Measurements from ENCODE around the gene ANKFN1.
"Not testable (repeated sequence)": the region's sequence is repeated elsewhere in the genome, so short reads cannot be mapped to it uniquely, and the experiment has no call there.

ANKFN1 gene

DNA sequence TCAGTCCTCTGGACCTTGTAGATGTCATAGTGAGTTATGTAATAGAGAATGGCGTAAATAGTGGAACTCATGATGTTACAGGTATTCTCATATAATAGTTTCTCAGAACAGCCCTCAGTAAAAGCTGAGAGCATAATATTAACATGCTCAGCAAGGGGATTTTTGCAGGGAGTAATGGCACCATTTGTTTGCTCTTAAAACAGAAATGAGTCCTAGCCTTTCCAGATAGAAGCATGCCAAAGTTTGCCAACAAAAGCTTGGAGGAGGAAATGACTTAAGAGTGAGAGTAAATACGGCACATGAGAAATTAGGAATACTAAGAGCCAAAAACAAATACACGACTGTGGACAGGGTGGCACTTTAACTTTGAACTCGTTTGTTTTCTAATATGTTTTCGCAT is 198.4 kb downstream of the ANKFN1 start:
- Mint-ChIP-seq H3K4me3 (no peak overlapping the region), H3K9me3 (no peaks in the 10 kb centered on the region), H3K36me3 (ENCODE audit: low read depth) (no peaks in the 10 kb centered on the region), H3K4me1 (ENCODE audit: low read depth) (no peaks in the 10 kb centered on the region), H3K27me3 (peaks cover 6% of the 10 kb centered on the region), H3K27ac (no peak overlapping the region)

DNA sequence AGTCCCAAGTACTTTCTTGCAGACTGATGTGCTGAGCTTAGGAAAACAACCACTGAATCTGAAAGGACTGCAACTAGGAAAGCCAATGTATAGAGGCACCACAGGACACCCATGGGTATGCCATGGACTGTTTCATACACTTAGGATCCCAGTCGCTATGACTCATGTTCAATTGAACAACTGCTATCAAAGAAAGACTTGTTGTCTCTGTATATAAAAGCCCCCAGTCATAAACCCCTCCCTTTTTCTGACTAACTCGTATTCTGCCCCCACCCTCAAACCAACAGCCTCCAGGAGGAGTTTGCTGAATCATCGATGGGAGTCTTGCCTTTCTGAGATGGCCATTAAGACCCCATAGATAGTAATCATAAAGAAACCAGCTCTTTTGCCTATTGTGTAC is 205.4 kb downstream of the ANKFN1 start:
- H3K4me1 Mint-ChIP-seq (ENCODE audit: low read depth), result no peaks in the 10 kb centered on the region
- H3K27me3 Mint-ChIP-seq, result peaks cover 5% of the 10 kb centered on the region
- no peak overlapping the region for H3K27ac Mint-ChIP-seq
- no peaks in the 10 kb centered on the region for H3K9me3 Mint-ChIP-seq
- H3K36me3 Mint-ChIP-seq (ENCODE audit: low read depth), result no peaks in the 10 kb centered on the region
- no peak overlapping the region for H3K4me3 Mint-ChIP-seq

DNA sequence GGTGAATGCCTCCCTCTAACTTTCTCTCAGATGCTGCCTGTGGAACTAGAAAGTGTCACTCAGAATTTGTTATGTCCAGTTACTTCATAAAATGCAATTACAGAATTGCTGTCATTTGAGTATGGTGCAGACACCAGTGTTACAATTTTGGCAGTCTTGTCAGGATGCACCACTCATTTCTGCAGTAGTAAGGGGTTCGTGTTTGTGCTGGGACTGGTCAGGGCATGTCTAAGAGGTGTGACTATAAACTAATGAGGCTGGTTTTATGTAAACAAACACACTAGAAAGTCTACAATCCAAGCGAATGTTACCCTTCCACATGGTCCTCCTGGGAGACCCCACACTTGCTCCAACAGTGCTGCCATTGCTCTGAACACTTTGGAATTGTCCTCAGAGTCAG is 206.2 kb downstream of the ANKFN1 start:
- H3K4me3 Mint-ChIP-seq, result no peak overlapping the region
- no peak overlapping the region for H3K27ac Mint-ChIP-seq
- H3K4me1 Mint-ChIP-seq (ENCODE audit: low read depth), result no peaks in the 10 kb centered on the region
- no peaks in the 10 kb centered on the region for H3K36me3 Mint-ChIP-seq (ENCODE audit: low read depth)
- H3K27me3 Mint-ChIP-seq, result peaks cover 6% of the 10 kb centered on the region
- no peaks in the 10 kb centered on the region for H3K9me3 Mint-ChIP-seq

DNA sequence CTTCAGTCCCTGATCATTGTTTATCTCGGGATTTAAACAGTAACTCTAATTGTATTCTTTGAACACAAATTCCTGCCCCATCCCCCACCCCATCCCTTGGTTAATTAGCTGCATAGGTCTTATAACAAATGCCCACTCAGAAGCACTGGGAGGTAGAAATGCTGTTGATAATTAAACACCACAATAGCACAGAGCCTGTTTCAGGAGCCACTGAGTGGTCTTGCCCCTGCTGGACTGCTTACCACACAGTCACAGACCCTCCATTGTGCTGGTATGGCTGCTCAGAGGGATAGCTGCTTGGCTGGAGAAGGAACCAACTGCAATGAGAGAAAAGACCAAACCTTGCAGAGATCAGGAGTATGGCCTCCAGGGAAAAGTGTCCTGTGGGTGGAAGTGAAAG is 214.1 kb downstream of the ANKFN1 start:
- Mint-ChIP-seq H3K9me3 (no peaks in the 10 kb centered on the region), H3K4me3 (no peak overlapping the region), H3K4me1 (ENCODE audit: low read depth) (no peaks in the 10 kb centered on the region), H3K36me3 (ENCODE audit: low read depth) (no peaks in the 10 kb centered on the region), H3K27ac (no peak overlapping the region), H3K27me3 (peaks cover 4% of the 10 kb centered on the region)

DNA sequence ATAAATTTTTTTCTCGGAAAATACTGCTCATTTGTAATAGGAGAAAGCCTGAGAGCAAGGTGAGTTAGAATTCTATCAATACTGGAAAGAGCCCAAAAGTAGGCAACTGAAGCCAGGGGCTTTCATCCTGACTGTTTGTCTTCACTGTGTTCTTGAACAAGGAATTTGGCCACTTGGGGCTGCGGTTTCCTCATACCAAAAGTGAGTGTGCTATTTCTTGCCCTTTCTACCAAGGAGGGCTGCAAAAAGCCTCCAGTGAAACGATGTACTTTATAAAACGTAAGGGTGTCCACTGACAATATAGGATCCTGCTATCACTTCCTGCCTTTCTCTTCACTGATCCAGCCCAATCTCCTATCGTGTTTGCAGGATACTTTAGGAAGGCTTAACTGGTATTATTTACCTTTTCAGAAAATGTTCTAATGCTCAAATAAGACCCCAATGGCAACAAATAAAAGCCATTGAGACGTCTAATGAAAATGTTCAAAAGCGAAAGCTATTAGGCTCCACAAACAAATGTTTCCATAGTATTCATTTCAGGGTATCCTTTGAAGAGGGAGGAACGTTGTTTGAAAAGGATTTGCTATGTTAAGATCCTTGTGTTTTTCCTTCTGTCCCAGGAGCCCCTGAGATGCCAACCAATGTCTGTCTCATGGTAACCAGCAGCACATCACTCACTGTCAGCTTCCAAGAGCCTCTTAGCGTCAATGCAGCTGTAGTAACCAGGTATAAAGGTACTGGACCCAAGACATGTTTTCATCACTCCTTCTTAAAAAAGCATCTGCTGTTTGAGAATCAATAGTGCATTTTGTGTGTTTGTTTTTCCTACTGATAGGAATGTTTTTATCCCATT is 220.9 kb downstream of the ANKFN1 start:
- no peaks in the 10 kb centered on the region for H3K36me3 Mint-ChIP-seq (ENCODE audit: low read depth)
- H3K4me1 Mint-ChIP-seq (ENCODE audit: low read depth), result no peaks in the 10 kb centered on the region

DNA sequence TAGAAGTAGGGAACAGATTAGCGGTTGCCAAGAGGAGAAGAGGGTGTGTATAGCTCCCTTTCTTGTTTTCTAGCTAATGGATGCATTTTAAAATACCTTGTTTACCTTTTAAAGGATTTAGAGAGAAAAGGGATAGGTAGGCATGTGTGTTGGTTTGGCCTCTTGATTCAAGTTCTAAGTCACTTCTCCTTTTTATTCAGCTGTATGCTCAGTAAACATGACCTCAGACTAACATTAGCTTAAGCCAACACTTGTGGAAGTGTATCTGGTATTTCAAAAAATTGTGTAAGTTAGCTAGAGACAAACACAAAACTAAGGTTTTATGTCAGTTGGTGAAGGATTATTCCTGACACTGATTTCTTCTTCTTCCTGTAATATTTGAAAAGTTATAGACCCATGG is 236.1 kb downstream of the ANKFN1 start:
- H3K4me1 Mint-ChIP-seq (ENCODE audit: low read depth), result no peaks in the 10 kb centered on the region
- H3K27me3 Mint-ChIP-seq, result peaks cover 5% of the 10 kb centered on the region
- peaks cover 5% of the 10 kb centered on the region for H3K9me3 Mint-ChIP-seq
- H3K36me3 Mint-ChIP-seq (ENCODE audit: low read depth), result no peaks in the 10 kb centered on the region
- no peak overlapping the region for H3K4me3 Mint-ChIP-seq
- no peak overlapping the region for H3K27ac Mint-ChIP-seq

More for the DNA sequence above, 220.9 kb downstream of the ANKFN1 start:
- no peak overlapping the region for H3K27ac Mint-ChIP-seq
- H3K27me3 Mint-ChIP-seq, result no peaks in the 10 kb centered on the region
- no peak overlapping the region for H3K4me3 Mint-ChIP-seq
- no peaks in the 10 kb centered on the region for H3K9me3 Mint-ChIP-seq

DNA sequence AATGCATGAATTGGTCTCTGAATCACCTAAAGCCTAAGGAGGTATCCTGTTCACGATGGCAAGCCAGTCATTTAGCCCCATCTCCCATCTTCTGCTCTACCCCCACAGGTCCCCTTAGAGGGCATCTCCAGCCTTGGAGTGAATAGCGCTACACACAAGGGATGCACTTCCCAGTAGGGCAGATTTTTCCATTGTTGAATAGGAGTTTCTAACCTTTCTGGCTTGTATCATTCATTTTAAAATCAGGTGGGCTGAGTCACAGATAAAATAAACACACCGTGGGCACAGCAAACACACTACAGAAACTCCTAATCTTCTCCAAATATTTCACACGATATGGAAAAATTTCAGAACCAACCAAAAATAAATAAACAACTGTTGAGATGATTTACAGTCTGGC is 239.0 kb downstream of the ANKFN1 start:
- H3K4me1 Mint-ChIP-seq (ENCODE audit: low read depth), result no peaks in the 10 kb centered on the region
- H3K9me3 Mint-ChIP-seq, result peaks cover 5% of the 10 kb centered on the region

DNA sequence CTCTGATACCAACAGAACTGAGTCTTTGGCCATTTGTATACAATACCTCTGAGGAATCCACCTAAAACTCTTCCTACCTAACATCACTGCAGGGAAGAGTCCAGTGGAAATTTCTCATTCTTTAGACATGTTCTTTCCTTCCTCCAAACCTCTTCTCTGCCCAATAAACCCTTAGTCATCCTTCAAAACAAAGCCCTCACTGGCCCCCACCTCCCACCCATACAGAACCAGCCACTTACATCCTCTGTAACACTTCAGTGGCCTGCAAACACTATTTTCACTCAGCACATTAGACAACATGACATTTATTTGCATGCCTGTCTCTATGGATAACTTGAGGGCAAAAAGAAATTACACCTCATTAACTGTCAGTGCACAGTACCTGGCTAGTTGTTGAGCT is 239.9 kb downstream of the ANKFN1 start:
- peaks cover 5% of the 10 kb centered on the region for H3K9me3 Mint-ChIP-seq
- H3K4me1 Mint-ChIP-seq (ENCODE audit: low read depth), result no peaks in the 10 kb centered on the region
- H3K27ac Mint-ChIP-seq, result no peak overlapping the region
- H3K36me3 Mint-ChIP-seq (ENCODE audit: low read depth), result no peaks in the 10 kb centered on the region
- H3K27me3 Mint-ChIP-seq, result peaks cover 5% of the 10 kb centered on the region
- no peak overlapping the region for H3K4me3 Mint-ChIP-seq

More for the DNA sequence above, 239.0 kb downstream of the ANKFN1 start:
- H3K4me3 Mint-ChIP-seq, result no peak overlapping the region
- H3K27me3 Mint-ChIP-seq, result peaks cover 5% of the 10 kb centered on the region
- H3K27ac Mint-ChIP-seq, result no peak overlapping the region
- H3K36me3 Mint-ChIP-seq (ENCODE audit: low read depth), result no peaks in the 10 kb centered on the region

DNA sequence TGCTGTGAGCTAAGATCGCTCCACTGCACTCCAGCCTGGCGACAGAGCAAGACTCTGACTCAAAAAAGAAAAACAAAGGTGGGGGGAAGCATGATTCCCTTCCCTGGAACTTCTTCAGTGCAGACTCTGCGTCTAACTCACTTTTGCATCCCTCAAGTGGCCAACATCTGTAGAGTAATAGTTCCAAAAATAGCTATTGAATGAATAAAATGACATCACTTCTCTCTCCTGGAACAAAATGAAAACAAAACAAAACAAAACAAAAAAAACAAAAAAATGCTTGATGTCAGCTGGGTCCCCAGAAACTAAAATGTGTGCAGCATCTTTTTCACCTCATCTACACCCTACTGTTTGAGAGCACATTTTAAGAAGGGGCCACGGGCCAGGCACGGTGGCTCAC is 242.5 kb downstream of the ANKFN1 start:
- Mint-ChIP-seq H3K4me3 (no peak overlapping the region), H3K27ac (no peak overlapping the region), H3K36me3 (ENCODE audit: low read depth) (no peaks in the 10 kb centered on the region), H3K9me3 (no peaks in the 10 kb centered on the region), H3K27me3 (peaks cover 5% of the 10 kb centered on the region), H3K4me1 (ENCODE audit: low read depth) (no peaks in the 10 kb centered on the region)

DNA sequence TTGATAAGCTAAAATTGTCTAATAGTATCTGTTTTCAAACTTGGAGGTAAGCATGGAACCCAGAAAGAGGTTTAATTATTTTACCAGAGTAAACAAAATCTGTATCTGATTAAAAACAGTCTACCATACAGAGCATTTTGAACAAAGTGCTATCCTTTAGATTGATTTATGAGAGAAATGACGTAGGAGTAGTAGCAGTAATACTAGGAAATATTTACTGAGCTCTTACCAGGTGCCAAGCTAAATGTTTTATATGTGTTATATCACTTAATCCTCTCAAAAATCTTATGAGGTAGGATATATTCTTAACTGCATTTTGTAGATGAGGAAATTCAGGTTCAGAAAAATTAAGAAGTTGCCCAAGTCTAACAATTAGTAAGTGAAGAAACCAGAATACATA is 253.8 kb downstream of the ANKFN1 start:
- no peaks in the 10 kb centered on the region for H3K4me1 Mint-ChIP-seq (ENCODE audit: low read depth)
- H3K4me3 Mint-ChIP-seq, result no peak overlapping the region
- H3K36me3 Mint-ChIP-seq (ENCODE audit: low read depth), result no peaks in the 10 kb centered on the region
- peaks cover 15% of the 10 kb centered on the region for H3K27me3 Mint-ChIP-seq
- no peak overlapping the region for H3K27ac Mint-ChIP-seq
- H3K9me3 Mint-ChIP-seq, result peaks cover 6% of the 10 kb centered on the region

DNA sequence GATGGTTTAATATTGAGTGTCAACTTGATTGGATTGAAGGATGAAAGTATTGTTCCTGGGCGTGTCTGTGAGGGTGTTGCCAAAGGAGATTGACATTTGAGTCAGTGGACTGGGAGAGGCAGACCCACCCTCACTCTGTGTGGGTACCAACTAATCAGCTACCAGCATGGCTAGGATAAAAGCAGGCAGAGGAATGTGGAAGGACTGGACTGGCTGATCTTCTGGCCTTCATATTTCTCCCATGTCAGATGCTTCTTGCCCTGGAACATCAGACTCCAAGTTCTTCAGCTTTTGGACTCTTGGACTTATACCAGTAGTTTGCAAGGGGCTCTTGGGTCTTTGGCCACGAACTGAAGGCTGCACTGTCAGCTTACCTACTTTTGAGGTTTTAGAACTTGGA is 259.1 kb downstream of the ANKFN1 start:
- peaks cover 17% of the 10 kb centered on the region for H3K27me3 Mint-ChIP-seq
- H3K36me3 Mint-ChIP-seq (ENCODE audit: low read depth); H3K4me1 Mint-ChIP-seq (ENCODE audit: low read depth); H3K9me3 Mint-ChIP-seq; H3K4me3 Mint-ChIP-seq; H3K27ac Mint-ChIP-seq: not testable (repeated sequence)

DNA sequence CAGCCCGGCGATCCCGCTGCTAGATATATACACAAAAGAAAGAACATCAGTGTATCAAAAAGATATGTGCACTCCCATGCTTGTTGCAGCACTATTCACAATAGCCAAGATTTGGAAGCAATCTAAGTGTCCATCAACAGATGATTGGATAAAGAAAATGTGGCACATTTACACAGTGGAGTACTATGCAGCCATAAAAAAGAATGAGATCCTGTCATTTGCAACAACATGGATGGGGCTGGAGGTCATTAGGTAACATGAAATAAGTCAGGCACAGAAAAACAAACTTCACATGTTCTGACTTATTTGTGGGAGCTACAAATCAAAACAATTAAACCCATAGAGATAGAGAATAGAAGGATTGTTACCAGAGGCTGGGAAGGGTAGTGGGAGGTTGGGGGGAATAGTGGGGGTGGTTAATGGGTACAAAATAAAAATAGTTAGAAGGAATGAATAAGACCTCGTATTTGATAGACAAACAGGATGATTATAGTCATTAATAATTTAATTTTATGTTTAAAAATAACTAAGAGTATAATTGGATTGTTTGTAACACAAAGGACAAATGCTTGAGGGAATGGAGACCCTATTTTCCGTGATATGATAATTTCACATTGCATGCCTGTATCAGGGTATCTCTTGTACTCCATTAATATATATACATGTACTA is 263.5 kb downstream of the ANKFN1 start:
- Mint-ChIP-seq H3K27ac (no peak overlapping the region), H3K36me3 (ENCODE audit: low read depth) (no peaks in the 10 kb centered on the region), H3K9me3 (peaks cover 9% of the 10 kb centered on the region), H3K27me3 (peaks cover 11% of the 10 kb centered on the region), H3K4me1 (ENCODE audit: low read depth) (no peaks in the 10 kb centered on the region), H3K4me3 (no peak overlapping the region)

DNA sequence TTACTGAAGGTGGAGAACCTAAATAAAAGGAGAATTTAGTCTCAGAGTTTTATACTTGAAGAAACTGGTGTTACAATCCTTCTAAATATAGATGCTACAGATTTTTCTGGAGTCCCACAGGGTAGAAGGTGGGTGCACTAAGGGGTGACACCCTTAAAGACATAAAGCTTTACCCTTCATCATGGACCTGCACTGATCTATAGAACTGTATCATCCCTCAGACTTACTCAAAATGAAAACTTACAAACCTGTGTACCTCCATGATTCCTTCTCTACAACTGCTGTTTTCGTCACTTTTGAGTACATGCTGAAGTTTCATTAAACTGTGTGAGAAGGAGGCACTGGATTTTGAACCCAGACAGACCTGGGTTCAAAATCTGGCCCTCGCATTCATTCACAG is 270.7 kb downstream of the ANKFN1 start:
- peaks cover 17% of the 10 kb centered on the region for H3K27me3 Mint-ChIP-seq
- H3K27ac Mint-ChIP-seq, result peak overlapping the region; percentile 33
- peaks cover 21% of the 10 kb centered on the region for H3K4me1 Mint-ChIP-seq (ENCODE audit: low read depth)
- H3K36me3 Mint-ChIP-seq (ENCODE audit: low read depth), result no peaks in the 10 kb centered on the region
- H3K4me3 Mint-ChIP-seq, result no peak overlapping the region
- no peaks in the 10 kb centered on the region for H3K9me3 Mint-ChIP-seq

DNA sequence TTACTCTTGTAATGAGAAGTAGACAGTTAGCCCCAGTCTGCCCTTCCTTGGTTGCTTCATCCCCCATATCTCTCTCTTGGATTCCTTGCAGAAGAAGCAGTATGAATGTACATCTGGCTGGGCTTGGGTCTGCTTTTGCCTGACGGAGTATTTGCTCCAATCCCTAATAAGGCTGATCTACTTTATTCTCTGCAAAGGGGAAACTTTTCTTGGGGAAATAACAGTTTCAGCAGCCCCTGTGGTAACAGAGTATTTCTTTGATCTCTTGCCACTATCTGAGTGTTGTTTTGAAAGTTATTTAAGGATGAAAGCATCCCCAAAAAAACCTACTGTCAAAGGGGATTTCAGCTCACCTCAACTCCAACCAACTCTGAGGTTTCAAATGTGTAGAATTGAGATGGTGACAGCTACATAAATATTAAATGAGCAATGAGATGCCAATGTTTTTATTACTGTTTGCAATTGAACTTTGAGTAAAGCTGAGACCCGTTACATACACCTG is 271.3 kb downstream of the ANKFN1 start:
- no peaks in the 10 kb centered on the region for H3K9me3 Mint-ChIP-seq
- peak overlapping the region; percentile 33 for H3K27ac Mint-ChIP-seq
- H3K4me3 Mint-ChIP-seq, result no peak overlapping the region
- H3K4me1 Mint-ChIP-seq (ENCODE audit: low read depth), result peaks cover 21% of the 10 kb centered on the region
- H3K36me3 Mint-ChIP-seq (ENCODE audit: low read depth), result no peaks in the 10 kb centered on the region
- H3K27me3 Mint-ChIP-seq, result peaks cover 17% of the 10 kb centered on the region

DNA sequence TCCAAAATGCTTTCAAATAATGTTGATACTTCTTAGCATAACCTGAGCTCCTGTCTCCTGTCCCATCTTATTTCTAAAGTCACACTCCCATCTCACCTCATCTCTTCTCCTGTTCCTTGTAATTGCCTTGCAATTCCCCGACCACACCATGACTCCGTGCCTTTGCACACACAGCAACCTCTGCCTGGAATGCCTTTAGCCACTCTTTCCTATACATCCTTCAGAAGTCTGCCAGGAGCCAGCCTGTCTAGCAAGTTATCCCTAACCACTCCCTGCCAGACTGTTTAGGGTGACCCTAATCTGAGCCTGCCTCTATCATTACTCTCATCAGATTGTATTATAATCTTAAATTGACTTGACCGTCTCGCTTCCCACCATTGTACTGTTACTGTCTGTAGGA is 272.2 kb downstream of the ANKFN1 start:
- Mint-ChIP-seq H3K36me3 (ENCODE audit: low read depth) (no peaks in the 10 kb centered on the region), H3K9me3 (no peaks in the 10 kb centered on the region), H3K27ac (peak overlapping the region; percentile 9), H3K27me3 (peaks cover 17% of the 10 kb centered on the region), H3K4me3 (no peak overlapping the region), H3K4me1 (ENCODE audit: low read depth) (peaks cover 21% of the 10 kb centered on the region)
